ENCODE results near the gene GEMIN7. TPM values are rescaled to one million over a fixed set of nuclear protein-coding genes. Genes with fewer than 3 reads are reported as not detected.

The GEMIN7 gene
- total and polyA plus RNA-seq, 12 donors: 10.7 to 38.2 (median 14.8) TPM

GRCh38 chr19:45107621-45108150 lies 28.6 kb downstream of the GEMIN7 start:
- ATAC-seq: no peak
- no peak for TF ChIP-seq CTCF (IDR thresholded peaks at IDR 0.05)
- intact Hi-C loops (cut with DNase I): no loop called here

GRCh38 chr19:45110851-45111266 lies 31.8 kb downstream of the GEMIN7 start:
- intact Hi-C loops (cut with DNase I): no loop called here
- Histone ChIP-seq H3K36me3 (no peaks in the 10 kb centered on the region), H3K27me3 (no peaks in the 10 kb centered on the region), H3K9me3 (no peaks in the 10 kb centered on the region), H3K4me3 (no peak overlapping the region), H3K27ac (no peak overlapping the region), H3K4me1 (peaks cover 0 to 15% (median 8%) of the 10 kb centered on the region in 9 donors)
- no peak for TF ChIP-seq CTCF (IDR thresholded peaks at IDR 0.05)
- DNase-seq (no peak), ATAC-seq (peak in 5 of 8 donors; percentile 23 to 54 (median 41))
- 56 to 62% methylated on average over 5 of the region's 5 CpGs for whole genome bisulfite sequencing, 2 donors

More at GRCh38 chr19:45107621-45108150, 28.6 kb downstream of the GEMIN7 start:
- Histone ChIP-seq H3K36me3 (no peaks in the 10 kb centered on the region), H3K4me1 (peaks cover 3 to 39% (median 31%) of the 10 kb centered on the region in 9 donors), H3K9me3 (no peaks in the 10 kb centered on the region), H3K4me3 (no peak overlapping the region), H3K27me3 (no peaks in the 10 kb centered on the region), H3K27ac (no peak overlapping the region)
- WGBS, 2 donors: 79% methylated on average over 12 of the region's 12 CpGs
- no peak for DNase-seq

GRCh38 chr19:45112111-45112827 lies 33.2 kb downstream of the GEMIN7 start:
- H3K27ac ChIP-seq: no peak overlapping the region

GRCh38 chr19:45113628-45114027 lies 34.6 kb downstream of the GEMIN7 start:
- ATAC-seq (no peak), DNase-seq (no peak)
- intact Hi-C loops (cut with DNase I): no loop called here
- H3K27ac ChIP-seq: no peak overlapping the region
- no peaks in the 10 kb centered on the region for H3K27me3 ChIP-seq
- WGBS, 2 donors: 85 to 89% methylated on average over 9 of the region's 9 CpGs
- TF ChIP-seq CTCF (IDR thresholded peaks at IDR 0.05): no peak
- H3K4me3 ChIP-seq: no peak overlapping the region
- H3K4me1 ChIP-seq: peaks cover 0 to 43% (median 16%) of the 10 kb centered on the region in 9 donors
- peaks cover 0 to 3% (median 0%) of the 10 kb centered on the region in 9 donors for H3K36me3 ChIP-seq
- H3K9me3 ChIP-seq: no peaks in the 10 kb centered on the region

More at GRCh38 chr19:45112111-45112827, 33.2 kb downstream of the GEMIN7 start:
- Histone ChIP-seq H3K36me3 (peaks cover 0 to 3% (median 0%) of the 10 kb centered on the region in 9 donors), H3K4me1 (peaks cover 0 to 29% (median 9%) of the 10 kb centered on the region in 9 donors), H3K27me3 (no peaks in the 10 kb centered on the region), H3K4me3 (no peak overlapping the region), H3K9me3 (no peaks in the 10 kb centered on the region)
- no peak for ATAC-seq
- no peak for TF ChIP-seq CTCF (IDR thresholded peaks at IDR 0.05)
- intact Hi-C loops (cut with DNase I): no loop called here
- 95 to 96% methylated on average over 11 of the region's 11 CpGs for WGBS, 2 donors
- no peak for DNase-seq

All from heart right ventricle (tissue), 16 donors.